HEK293T (cell line): Measurements from ENCODE around the gene OR5H15.
"Not testable (repeated sequence)": the region's sequence is repeated elsewhere in the genome, so short reads cannot be mapped to it uniquely, and the experiment has no call there.

ENCODE experiments used
- CTCF ChIA-PET: fragments of 350-600 bp; formaldehyde crosslinking; extraction: SDS; loops from one replicate; lab custom pipeline; 2021; ENCODE audit warnings: antibody characterized with exemption, inconsistent platforms; lab: Yijun Ruan, JAX
- POLR2A ChIA-PET: fragments of 350-600 bp; formaldehyde crosslinking; extraction: SDS; loops from one replicate; lab custom pipeline; 2020; ENCODE audit warnings: antibody characterized with exemption, inconsistent platforms; lab: Yijun Ruan, JAX
- DNase-seq: peaks from one replicate; pipeline ENCODE4 v3.0.0; 2012; ENCODE audit warnings: mixed read lengths; ENCODE audit errors: extremely low spot score
- ARNT ChIP-seq: fragments of 450-650 bp; IDR thresholded peaks from 2 replicates; pipeline ENCODE4 v1.6.1; 2017; ENCODE audit warnings: mild to moderate bottlenecking
- BHLHE40 ChIP-seq: fragments of 450-650 bp; IDR thresholded peaks from 2 replicates; pipeline ENCODE4 v1.6.1; 2016; ENCODE audit warnings: mild to moderate bottlenecking, moderate library complexity, borderline replicate concordance
- CTBP1 ChIP-seq: fragments of 450-650 bp; IDR thresholded peaks from 2 replicates; pipeline ENCODE4 v1.6.1; 2016; ENCODE audit warnings: borderline replicate concordance
- ELF4 ChIP-seq: fragments of 450-650 bp; IDR thresholded peaks from 2 replicates; pipeline ENCODE4 v1.6.1; 2017; ENCODE audit warnings: antibody characterized with exemption
- FOXA1 ChIP-seq: fragments of 450-650 bp; IDR thresholded peaks from 2 replicates; pipeline ENCODE4 v1.6.1; 2016; ENCODE audit warnings: mild to moderate bottlenecking
- FOXK2 ChIP-seq: fragments of 450-650 bp; IDR thresholded peaks from 2 replicates; pipeline ENCODE4 v1.6.1; 2016; ENCODE audit warnings: mild to moderate bottlenecking
- FOXM1 ChIP-seq: fragments of 450-650 bp; IDR thresholded peaks from 2 replicates; pipeline ENCODE4 v1.6.1; 2017; ENCODE audit warnings: mild to moderate bottlenecking, borderline replicate concordance
- HDGF ChIP-seq: fragments of 450-650 bp; IDR thresholded peaks from 2 replicates; pipeline ENCODE4 v1.6.1; 2017; ENCODE audit warnings: antibody characterized with exemption, borderline replicate concordance
- L3MBTL2 ChIP-seq: fragments of 450-650 bp; conservative IDR thresholded peaks from 2 replicates; pipeline ENCODE4 v1.6.1; 2016; ENCODE audit warnings: mild to moderate bottlenecking
- LEF1 ChIP-seq: fragments of 450-650 bp; IDR thresholded peaks from 2 replicates; pipeline ENCODE4 v1.6.1; 2017; ENCODE audit warnings: mild to moderate bottlenecking, borderline replicate concordance
- NFRKB ChIP-seq: fragments of 450-650 bp; IDR thresholded peaks from 2 replicates; pipeline ENCODE4 v1.6.1; 2016; ENCODE audit warnings: mild to moderate bottlenecking, moderate library complexity
- PKNOX1 ChIP-seq: fragments of 450-650 bp; IDR thresholded peaks from 2 replicates; pipeline ENCODE4 v1.6.1; 2016
- SP1 ChIP-seq: fragments of 450-650 bp; IDR thresholded peaks from 2 replicates; pipeline ENCODE4 v1.6.1; 2017
- SUZ12 ChIP-seq: fragments of 450-650 bp; IDR thresholded peaks from 2 replicates; pipeline ENCODE4 v1.6.1; 2016; ENCODE audit warnings: mild to moderate bottlenecking
- TARDBP ChIP-seq: fragments of 450-650 bp; IDR thresholded peaks from 2 replicates; pipeline ENCODE4 v1.6.1; 2016
- ZNF384 ChIP-seq: fragments of 450-650 bp; IDR thresholded peaks from 2 replicates; pipeline ENCODE4 v1.6.1; 2016

Gene OR5H15

GRCh38 chr3:98166396-98166795 lies at the start of gene OR5H15:
TSS of gene OR5H15 (plus strand) at chr3:98166696. CDS start at chr3:98168700, 2,004 bp downstream.
- CTCF ChIA-PET, result no interaction called here
- TF ChIP-seq TARDBP (no peak), SP1 (no peak), FOXM1 (no peak), FOXA1 (no peak), NFRKB (no peak), ZNF384 (no peak), BHLHE40 (no peak), PKNOX1 (no peak), SUZ12 (no peak), L3MBTL2 (no peak), LEF1 (no peak), ARNT (no peak), HDGF (no peak), ELF4 (no peak)
- no peak for DNase-seq

GRCh38 chr3:98130421-98130820 lies 36.1 kb upstream of the OR5H15 start, which contains the start of gene OR5H1:
TSS of gene OR5H1 (plus strand) at chr3:98130721. CDS start at chr3:98132698, 1,977 bp downstream.
- DNase-seq, result no peak
- TF ChIP-seq L3MBTL2 (no peak), FOXM1 (no peak), CTBP1 (no peak), SUZ12 (no peak), ARNT (no peak), TARDBP (no peak), NFRKB (no peak)
- CTCF ChIA-PET, result no interaction called here
- POLR2A ChIA-PET, result no interaction called here

More at GRCh38 chr3:98166396-98166795, at the start of gene OR5H15:
- POLR2A ChIA-PET, result no interaction called here

GRCh38 chr3:98136631-98137030 lies 29.9 kb upstream of the OR5H15 start:
- TF ChIP-seq HDGF (no peak), L3MBTL2 (no peak), ZNF384 (no peak), LEF1 (no peak), SP1 (no peak), NFRKB (no peak), ARNT (no peak), FOXK2 (no peak), TARDBP (no peak), SUZ12 (no peak), ELF4 (no peak), PKNOX1 (no peak), CTBP1 (no peak)
- POLR2A ChIA-PET, result no interaction called here
- CTCF ChIA-PET, result no interaction called here
- DNase-seq, result no peak

- DNase-seq, CTCF ChIA-PET, POLR2A ChIA-PET: not testable (repeated sequence)
Observed at GRCh38 chr3:98137826-98138557, 28.5 kb upstream of the OR5H15 start.

- TF ChIP-seq SUZ12 (no peak), NFRKB (no peak), CTBP1 (no peak), ELF4 (no peak), BHLHE40 (no peak), SP1 (no peak), L3MBTL2 (no peak), TARDBP (no peak), ARNT (no peak)
- DNase-seq, result no peak
- POLR2A ChIA-PET, result no interaction called here
- CTCF ChIA-PET, result no interaction called here
Observed at GRCh38 chr3:98140531-98140930, 26.0 kb upstream of the OR5H15 start.

- no peak for DNase-seq
- POLR2A ChIA-PET, result no interaction called here
- TF ChIP-seq SUZ12 (no peak), FOXK2 (no peak), NFRKB (no peak), CTBP1 (no peak), SP1 (no peak), ZNF384 (no peak), ARNT (no peak), TARDBP (no peak), LEF1 (no peak), BHLHE40 (no peak), FOXA1 (no peak), PKNOX1 (no peak), FOXM1 (no peak)
- CTCF ChIA-PET, result no interaction called here
Observed at GRCh38 chr3:98147179-98147578, 19.3 kb upstream of the OR5H15 start, which contains the start of gene OR5H14. TSS of gene OR5H14 (plus strand) at chr3:98147479. CDS start at chr3:98149386, 1,907 bp downstream.
